SK-N-MC (cell line): ENCODE results near the gene PRDM4.

ENCODE experiments used
- DNase-seq: peaks from one replicate; pipeline ENCODE4 v3.0.0-alpha.2; 2011; ENCODE audit warnings: low read depth, low spot score
- H3K27ac ChIP-seq: fragments of 200-600 bp; sonication (generic); 2 replicates; pipeline ENCODE4 v1.5.1; 2016; ENCODE audit warnings: mixed run types
- H3K36me3 ChIP-seq: fragments of 200-600 bp; sonication (generic); 2 replicates; pipeline ENCODE4 v1.6.1; 2017; ENCODE audit warnings: antibody characterized with exemption, low read length, mixed read lengths; ENCODE audit not compliant: insufficient read depth
- H3K4me3 ChIP-seq: fragments of 200-600 bp; sonication (generic); 2 replicates; pipeline ENCODE4 v1.5.1; 2016
- H3K9ac ChIP-seq: fragments of 200-600 bp; sonication (generic); 2 replicates; pipeline ENCODE4 v1.8.0; 2017; ENCODE audit warnings: mixed run types, mixed read lengths; ENCODE audit not compliant: insufficient read length
- H3K9me3 ChIP-seq: fragments of 200-600 bp; sonication (generic); 2 replicates; pipeline ENCODE4 v1.6.1; 2017; ENCODE audit warnings: low read depth, mild to moderate bottlenecking, antibody characterized with exemption, low read length, moderate library complexity, mixed read lengths
- EZH2 ChIP-seq: fragments of 200-600 bp; sonication (generic); IDR thresholded peaks from one replicate; pipeline ENCODE4 v1.6.1; 2017; ENCODE audit warnings: antibody characterized with exemption
- FOXP2 ChIP-seq: optimal IDR thresholded peaks from 2 replicates; pipeline ENCODE3; 2011; ENCODE audit warnings: mild to moderate bottlenecking, moderate library complexity; ENCODE audit not compliant: insufficient read depth; ENCODE audit errors: extremely low read length, control extremely low read depth
- POLR2AphosphoS5 ChIP-seq: IDR thresholded peaks from 2 replicates; pipeline ENCODE4 v1.6.1; 2012; ENCODE audit warnings: mild to moderate bottlenecking, low read depth, low read length, borderline replicate concordance

Gene PRDM4

DNA sequence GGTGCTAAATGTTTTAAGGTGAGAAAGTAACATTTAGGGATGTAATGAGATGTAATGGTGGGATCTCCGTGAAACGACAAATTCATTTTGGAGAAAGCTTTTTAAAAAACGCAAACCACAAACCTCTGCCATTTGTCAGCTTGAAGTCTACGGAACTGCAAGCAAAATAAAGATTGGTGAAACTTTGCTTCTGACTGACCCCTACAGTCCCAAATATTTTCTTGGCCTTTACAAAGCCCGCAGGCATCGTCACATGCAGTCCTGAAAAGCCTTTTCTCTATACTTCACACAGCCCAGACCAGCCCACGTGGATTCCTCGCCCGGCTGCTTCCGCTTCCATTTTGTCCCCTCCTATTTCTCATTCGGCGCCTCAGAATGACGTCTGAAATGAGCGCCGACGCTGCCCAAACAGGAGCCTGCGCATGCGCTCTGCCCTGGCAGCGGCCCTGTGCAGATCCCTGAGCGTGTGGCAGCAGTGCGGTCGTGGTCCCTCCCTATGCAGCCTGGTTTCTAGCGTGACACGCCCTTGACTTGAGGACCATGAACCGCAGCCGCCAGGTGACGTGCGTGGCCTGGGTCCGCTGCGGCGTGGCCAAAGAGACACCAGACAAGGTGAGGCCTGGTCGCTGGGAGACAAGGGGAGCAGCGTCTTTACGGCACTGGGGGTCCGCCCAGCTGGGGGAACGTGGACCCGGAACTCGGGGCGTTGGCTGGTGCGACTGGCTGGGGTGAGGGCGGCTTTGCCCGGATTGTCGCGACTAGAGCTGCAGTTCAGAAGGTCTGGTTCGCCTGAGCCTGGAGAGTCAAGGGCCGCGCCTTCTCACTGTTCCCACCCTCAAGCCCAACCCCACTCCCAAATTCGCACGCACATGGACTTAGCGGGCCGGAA, 75.3 kb downstream of the PRDM4 start, which contains the start of gene PWP1:
Gene PWP1 (plus strand): TSS at position 440 of the 889 bp plus-strand sequence. CDS start 101 bp downstream, at position 541.
- peak; percentile 77 for DNase-seq
- Histone ChIP-seq H3K9me3 (no peaks in the 10 kb centered on the region), H3K36me3 (peaks cover 25% of the 10 kb centered on the region), H3K4me3 (peak within 1 kb of the TSS; percentile 94), H3K9ac (peak within 1 kb of the TSS; percentile 92), H3K27ac (peak within 1 kb of the TSS; percentile 20; the same call in 1 of the 2 replicates)
- no peak for TF ChIP-seq EZH2
- TF ChIP-seq FOXP2 = no peak
- peak; percentile 95 for TF ChIP-seq POLR2AphosphoS5

DNA sequence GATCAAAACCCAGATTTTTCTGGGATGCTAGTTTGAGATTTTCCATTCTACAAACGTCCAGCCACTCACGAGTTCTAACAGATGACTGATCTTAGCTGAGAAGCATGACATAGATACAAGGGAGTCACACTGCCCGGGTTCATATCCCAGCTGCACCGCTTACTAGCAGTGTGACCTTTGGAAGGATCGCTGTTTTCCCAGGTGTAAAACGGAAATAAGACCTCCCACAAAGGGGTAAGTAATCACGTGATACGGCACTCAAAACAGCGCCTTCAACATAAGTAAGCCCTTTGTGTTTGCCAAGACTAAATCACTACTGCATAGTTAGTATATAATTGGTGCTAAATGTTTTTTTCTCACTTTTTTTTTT, 76.0 kb downstream of the PRDM4 start:
- TF ChIP-seq EZH2 (no peak), POLR2AphosphoS5 (no peak), FOXP2 (no peak)
- H3K36me3 ChIP-seq = peaks cover 18% of the 10 kb centered on the region
- H3K9ac ChIP-seq = peak overlapping the region; percentile 92
- DNase-seq = no peak
- peak overlapping the region; percentile 20; the same call in 1 of the 2 replicates for H3K27ac ChIP-seq
- H3K4me3 ChIP-seq = peak overlapping the region; percentile 94
- no peaks in the 10 kb centered on the region for H3K9me3 ChIP-seq

DNA sequence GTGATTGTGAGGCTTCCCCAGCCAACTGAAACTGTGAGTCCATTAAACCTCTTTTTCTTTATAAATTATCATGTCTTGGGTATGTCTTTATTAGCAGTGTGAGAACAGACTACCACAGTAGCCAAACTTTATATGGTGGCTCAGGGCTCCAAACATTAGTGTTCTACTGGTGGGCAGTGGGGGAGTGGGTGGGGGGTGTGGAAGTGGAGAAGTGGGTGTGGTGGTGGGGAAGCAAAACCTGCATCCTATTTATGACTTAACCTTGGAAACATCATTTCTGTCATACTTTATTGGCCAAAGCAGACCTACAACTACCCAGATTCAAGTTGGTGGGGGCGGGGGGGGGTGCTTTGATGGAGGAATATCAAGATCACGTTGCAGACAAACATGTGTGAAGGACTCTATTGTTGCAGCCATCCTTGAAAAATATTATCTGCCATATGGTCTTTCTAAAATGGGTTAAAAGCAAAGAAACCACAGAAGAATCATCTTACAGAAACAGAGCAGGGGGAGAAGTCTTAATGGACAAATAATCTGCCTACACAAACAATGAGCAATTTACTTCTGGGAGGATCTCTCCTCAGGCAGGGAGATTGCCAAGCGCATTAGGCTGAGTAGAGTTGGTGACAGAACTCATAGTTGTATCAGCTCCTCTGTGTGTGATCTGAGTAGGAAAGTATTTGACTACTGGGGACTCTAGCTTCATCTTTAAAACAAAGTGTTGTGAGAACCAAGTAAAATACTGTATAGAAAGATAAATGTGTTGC, 76.7 kb downstream of the PRDM4 start:
- no peak for DNase-seq
- no peak overlapping the region for H3K9ac ChIP-seq

More for the DNA sequence above, 76.7 kb downstream of the PRDM4 start:
- Histone ChIP-seq H3K27ac (no peak overlapping the region), H3K4me3 (peak overlapping the region; percentile 94; the same call in 1 of the 2 replicates), H3K36me3 (peaks cover 11% of the 10 kb centered on the region), H3K9me3 (no peaks in the 10 kb centered on the region)
- TF ChIP-seq POLR2AphosphoS5 = no peak
